H1 (cell line): ENCODE results near the gene KCNIP2. TPM values are rescaled to one million over a fixed set of nuclear protein-coding genes. Genes with fewer than 3 reads are reported as not detected.

Experiments
- ATF2 ChIP-seq: IDR thresholded peaks from 2 replicates; pipeline ENCODE4 v1.6.1; 2012; ENCODE audit warnings: low read length, inconsistent platforms
- BACH1 ChIP-seq: IDR thresholded peaks from 2 replicates; pipeline ENCODE4 v1.6.1; 2012; ENCODE audit warnings: low read length, improper control_type of control experiment
- BCL11A ChIP-seq, 2 experiments: IDR thresholded peaks; one replicate each; pipeline ENCODE4 v1.6.1; 2011; ENCODE audit warnings: low read depth in 2 of 2, low read length in 2 of 2, mild to moderate bottlenecking in 2 of 2
- CEBPB ChIP-seq: IDR thresholded peaks from 2 replicates; pipeline ENCODE4 v1.6.1; 2012; ENCODE audit warnings: low read depth, low read length
- CREB1 ChIP-seq: IDR thresholded peaks from 2 replicates; pipeline ENCODE4 v1.6.1; 2012; ENCODE audit warnings: inconsistent platforms
- CTCF ChIP-seq, 3 experiments: IDR thresholded peaks; 1 replicate in 2 of 3; 2 replicates in 1 of 3; pipeline versions ENCODE4 v1.5.1 to v1.6.1; 2011; ENCODE audit warnings: low read length in 3 of 3, mild to moderate bottlenecking in 3 of 3, inconsistent platforms in 2 of 3, low read depth in 1 of 3, moderate library complexity in 1 of 3; ENCODE audit not compliant: insufficient read depth in 1 of 3; ENCODE audit errors: control extremely low read depth in 1 of 3
- E2F6 ChIP-seq: IDR thresholded peaks from 2 replicates; pipeline ENCODE4 v1.6.1; 2012; ENCODE audit warnings: inconsistent platforms
- FOSL1 ChIP-seq: IDR thresholded peaks from 2 replicates; pipeline ENCODE4 v1.6.1; 2011; ENCODE audit warnings: mild to moderate bottlenecking, low read depth, low read length, moderate library complexity; ENCODE audit not compliant: insufficient read depth
- GABPA ChIP-seq: IDR thresholded peaks from 2 replicates; pipeline ENCODE4 v1.6.1; 2011; ENCODE audit warnings: mild to moderate bottlenecking, low read length, moderate library complexity, borderline replicate concordance; ENCODE audit not compliant: insufficient read depth
- JUND ChIP-seq: IDR thresholded peaks from 2 replicates; pipeline ENCODE4 v1.6.1; 2011; ENCODE audit warnings: mild to moderate bottlenecking, improper control_type of control experiment, low read length
- KDM1A ChIP-seq: fragments of 200-600, 300-600 bp; sonication (generic); IDR thresholded peaks from 2 replicates; pipeline ENCODE4 v1.7.1; 2016; ENCODE audit warnings: mild to moderate bottlenecking, low read length, borderline replicate concordance
- KDM4A ChIP-seq: IDR thresholded peaks from one replicate; pipeline ENCODE4 v1.7.1; 2012; ENCODE audit warnings: low read depth, mild to moderate bottlenecking, moderate library complexity, low read length, inconsistent platforms; ENCODE audit not compliant: severe bottlenecking
- MAX ChIP-seq: IDR thresholded peaks from 2 replicates; pipeline ENCODE4 v1.6.1; 2012; ENCODE audit warnings: inconsistent platforms
- NANOG ChIP-seq: IDR thresholded peaks from 2 replicates; pipeline ENCODE4 v1.6.1; 2011; ENCODE audit warnings: low read length, low read depth, mild to moderate bottlenecking, inconsistent platforms; ENCODE audit not compliant: insufficient read depth, poor library complexity, severe bottlenecking
- NRF1 ChIP-seq: IDR thresholded peaks from 2 replicates; pipeline ENCODE4 v1.6.1; 2011; ENCODE audit warnings: mild to moderate bottlenecking, low read depth, low read length, improper control_type of control experiment
- POU5F1 ChIP-seq: IDR thresholded peaks from 2 replicates; pipeline ENCODE4 v1.6.1; 2011; ENCODE audit warnings: low read depth, mild to moderate bottlenecking, low read length, moderate library complexity
- RNF2 ChIP-seq: fragments of 200-900, 300-1000 bp; sonication (generic); IDR thresholded peaks from 2 replicates; pipeline ENCODE4 v1.7.1; 2016; ENCODE audit warnings: borderline replicate concordance, low read depth, mild to moderate bottlenecking, antibody characterized with exemption, low read length; ENCODE audit not compliant: poor library complexity, severe bottlenecking; ENCODE audit errors: missing control alignments
- SP4 ChIP-seq: IDR thresholded peaks from 2 replicates; pipeline ENCODE4 v1.6.1; 2012; ENCODE audit warnings: low read length, inconsistent platforms
- TBP ChIP-seq: IDR thresholded peaks from 2 replicates; pipeline ENCODE4 v1.6.1; 2011; ENCODE audit warnings: low read depth, low read length, improper control_type of control experiment
- polyA plus RNA-seq, 7 experiments: library from polyadenylated mRNA; depleted of rRNA in 3 of 7; stranded (reverse) in 5 of 7; unstranded in 2 of 7; fragments of >200 nt in 5 of 7; fragments of 200-250 nt in 2 of 7; gene quantifications; 1 replicate in 5 of 7; 2 replicates in 1 of 7; 4 replicates in 1 of 7; pipeline versions ENCODE4 v1.2.1 to v1.2.3, GENCODE V29; 2011 to 2013; ENCODE audit warnings: missing spikeins in 2 of 7, mixed read lengths in 2 of 7
- total RNA-seq: library from RNA; stranded (reverse); fragmentation: NEBNext Ultra II Directional; extraction: Animal tissue kit (Norgen Biotek cat#: 25700); gene quantifications from 2 replicates; pipeline ENCODE4 v1.2.1, GENCODE V29; 2021

Gene KCNIP2
- total and polyA plus RNA-seq, 2 of the 8 experiments (the other 6 are each of a cell fraction or from before 2014, with no cell fraction given) = 2.7 to 6.0 TPM

- TF ChIP-seq CTCF (IDR thresholded peaks at IDR 0.05; ENCODE audit: control extremely low read depth in 1 of 3, insufficient read depth in 1 of 3, low read depth in 1 of 3, low read length in 3 of 3) = peak in 2 of 3 experiments; percentile 66 to 93; a peak in 3 of 4 replicates
- peak; percentile 65; the same call in 1 of the 2 replicates for TF ChIP-seq KDM1A
- TF ChIP-seq CREB1 = no peak; the same call in 1 of the 2 replicates
- TF ChIP-seq E2F6 = peak; percentile 96
- TF ChIP-seq NANOG = peak; percentile 58
- no peak for TF ChIP-seq FOSL1
- TF ChIP-seq KDM4A = peak; percentile 72
- TF ChIP-seq BACH1 = 0 out of 2 replicates have a peak, but pooled peaks have one; percentile 32
- no peak for TF ChIP-seq ATF2
- 0 out of 2 replicates have a peak, but pooled peaks have one; percentile 31 for TF ChIP-seq TBP
- peak; percentile 27; the same call in 1 of the 2 replicates for TF ChIP-seq JUND
- TF ChIP-seq BCL11A (IDR thresholded peaks at IDR 0.05; ENCODE audit: low read depth in 2 of 2, low read length in 2 of 2) = no peak
- peak; percentile 51 for TF ChIP-seq RNF2
- no peak for TF ChIP-seq POU5F1
- 0 out of 2 replicates have a peak, but pooled peaks have one; percentile 54 for TF ChIP-seq GABPA
- TF ChIP-seq MAX = peak; percentile 96
- no peak for TF ChIP-seq NRF1
- no peak for TF ChIP-seq CEBPB
- no peak for TF ChIP-seq SP4
Observed at GRCh38 chr10:101779544-101780186, 63.9 kb downstream of the KCNIP2 start (continued).
